ENCODE data around the gene BBOX1.
A peak's percentile ranks its signal among the peaks of the same experiment; 100 is the strongest.

DNA sequence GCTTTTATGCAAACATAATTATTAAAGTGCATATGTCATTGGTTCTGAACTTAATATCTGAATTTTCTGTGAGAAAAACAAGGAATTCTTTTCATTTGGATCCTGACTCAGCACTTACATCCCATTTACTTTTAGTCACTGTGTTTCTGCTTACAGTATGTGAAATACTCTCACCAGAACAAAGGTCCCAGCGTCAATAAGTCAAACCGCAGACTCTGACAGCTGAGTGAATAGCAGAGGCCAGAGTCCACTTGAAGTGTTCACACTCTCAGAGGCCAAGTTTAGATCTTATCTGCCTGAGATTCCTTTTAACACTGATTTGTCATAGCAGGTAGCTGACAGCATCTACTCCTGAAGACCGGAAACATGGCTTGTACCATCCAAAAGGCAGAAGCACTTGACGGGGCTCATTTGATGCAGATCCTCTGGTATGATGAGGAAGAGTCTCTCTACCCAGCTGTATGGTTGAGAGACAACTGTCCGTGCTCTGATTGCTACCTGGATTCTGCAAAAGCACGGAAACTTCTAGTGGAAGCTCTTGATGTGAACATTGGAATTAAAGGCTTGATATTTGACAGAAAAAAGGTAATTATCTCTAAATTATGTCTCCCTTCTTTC is 14.6 kb downstream of the BBOX1 start:
- TF ChIP-seq ZFP30 (CRISPR knock-in tag; IDR thresholded peaks at IDR 0.05) (no peak), OSR1 (CRISPR knock-in tag; IDR thresholded peaks at IDR 0.05) (no peak), RARB (CRISPR knock-in tag; IDR thresholded peaks at IDR 0.05) (no peak), ARNTL (CRISPR knock-in tag; IDR thresholded peaks at IDR 0.05; ENCODE audit: borderline replicate concordance, low read depth) (no peak), ZNF8 (CRISPR knock-in tag; IDR thresholded peaks at IDR 0.05) (no peak), ZFP3 (CRISPR knock-in tag; IDR thresholded peaks at IDR 0.05) (no peak), SNAI2 (CRISPR knock-in tag; IDR thresholded peaks at IDR 0.05) (no peak), ISL1 (CRISPR knock-in tag; IDR thresholded peaks at IDR 0.05) (peak; percentile 85)
- TF ChIP-seq, protein P1, sequence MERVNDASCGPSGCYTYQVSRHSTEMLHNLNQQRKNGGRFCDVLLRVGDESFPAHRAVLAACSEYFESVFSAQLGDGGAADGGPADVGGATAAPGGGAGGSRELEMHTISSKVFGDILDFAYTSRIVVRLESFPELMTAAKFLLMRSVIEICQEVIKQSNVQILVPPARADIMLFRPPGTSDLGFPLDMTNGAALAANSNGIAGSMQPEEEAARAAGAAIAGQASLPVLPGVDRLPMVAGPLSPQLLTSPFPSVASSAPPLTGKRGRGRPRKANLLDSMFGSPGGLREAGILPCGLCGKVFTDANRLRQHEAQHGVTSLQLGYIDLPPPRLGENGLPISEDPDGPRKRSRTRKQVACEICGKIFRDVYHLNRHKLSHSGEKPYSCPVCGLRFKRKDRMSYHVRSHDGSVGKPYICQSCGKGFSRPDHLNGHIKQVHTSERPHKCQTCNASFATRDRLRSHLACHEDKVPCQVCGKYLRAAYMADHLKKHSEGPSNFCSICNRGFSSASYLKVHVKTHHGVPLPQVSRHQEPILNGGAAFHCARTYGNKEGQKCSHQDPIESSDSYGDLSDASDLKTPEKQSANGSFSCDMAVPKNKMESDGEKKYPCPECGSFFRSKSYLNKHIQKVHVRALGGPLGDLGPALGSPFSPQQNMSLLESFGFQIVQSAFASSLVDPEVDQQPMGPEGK (CRISPR knock-in tag; IDR thresholded peaks at IDR 0.05; ENCODE audit: borderline replicate concordance): no peak
- TF ChIP-seq, protein P2, sequence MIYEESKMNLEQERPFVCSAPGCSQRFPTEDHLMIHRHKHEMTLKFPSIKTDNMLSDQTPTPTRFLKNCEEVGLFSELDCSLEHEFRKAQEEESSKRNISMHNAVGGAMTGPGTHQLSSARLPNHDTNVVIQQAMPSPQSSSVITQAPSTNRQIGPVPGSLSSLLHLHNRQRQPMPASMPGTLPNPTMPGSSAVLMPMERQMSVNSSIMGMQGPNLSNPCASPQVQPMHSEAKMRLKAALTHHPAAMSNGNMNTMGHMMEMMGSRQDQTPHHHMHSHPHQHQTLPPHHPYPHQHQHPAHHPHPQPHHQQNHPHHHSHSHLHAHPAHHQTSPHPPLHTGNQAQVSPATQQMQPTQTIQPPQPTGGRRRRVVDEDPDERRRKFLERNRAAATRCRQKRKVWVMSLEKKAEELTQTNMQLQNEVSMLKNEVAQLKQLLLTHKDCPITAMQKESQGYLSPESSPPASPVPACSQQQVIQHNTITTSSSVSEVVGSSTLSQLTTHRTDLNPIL (CRISPR knock-in tag; IDR thresholded peaks at IDR 0.05; ENCODE audit: low read depth): no peak
- TF ChIP-seq, protein P3, sequence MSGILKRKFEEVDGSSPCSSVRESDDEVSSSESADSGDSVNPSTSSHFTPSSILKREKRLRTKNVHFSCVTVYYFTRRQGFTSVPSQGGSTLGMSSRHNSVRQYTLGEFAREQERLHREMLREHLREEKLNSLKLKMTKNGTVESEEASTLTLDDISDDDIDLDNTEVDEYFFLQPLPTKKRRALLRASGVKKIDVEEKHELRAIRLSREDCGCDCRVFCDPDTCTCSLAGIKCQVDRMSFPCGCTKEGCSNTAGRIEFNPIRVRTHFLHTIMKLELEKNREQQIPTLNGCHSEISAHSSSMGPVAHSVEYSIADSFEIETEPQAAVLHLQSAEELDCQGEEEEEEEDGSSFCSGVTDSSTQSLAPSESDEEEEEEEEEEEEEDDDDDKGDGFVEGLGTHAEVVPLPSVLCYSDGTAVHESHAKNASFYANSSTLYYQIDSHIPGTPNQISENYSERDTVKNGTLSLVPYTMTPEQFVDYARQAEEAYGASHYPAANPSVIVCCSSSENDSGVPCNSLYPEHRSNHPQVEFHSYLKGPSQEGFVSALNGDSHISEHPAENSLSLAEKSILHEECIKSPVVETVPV (CRISPR knock-in tag; IDR thresholded peaks at IDR 0.05): no peak
